ENCODE data around the gene DOCK6. TPM values are rescaled to one million over a fixed set of nuclear protein-coding genes. Genes with fewer than 3 reads are reported as not detected.

The DOCK6 gene
- total RNA-seq, 1 experiment from 2014 or later = 82.4 TPM

DNA sequence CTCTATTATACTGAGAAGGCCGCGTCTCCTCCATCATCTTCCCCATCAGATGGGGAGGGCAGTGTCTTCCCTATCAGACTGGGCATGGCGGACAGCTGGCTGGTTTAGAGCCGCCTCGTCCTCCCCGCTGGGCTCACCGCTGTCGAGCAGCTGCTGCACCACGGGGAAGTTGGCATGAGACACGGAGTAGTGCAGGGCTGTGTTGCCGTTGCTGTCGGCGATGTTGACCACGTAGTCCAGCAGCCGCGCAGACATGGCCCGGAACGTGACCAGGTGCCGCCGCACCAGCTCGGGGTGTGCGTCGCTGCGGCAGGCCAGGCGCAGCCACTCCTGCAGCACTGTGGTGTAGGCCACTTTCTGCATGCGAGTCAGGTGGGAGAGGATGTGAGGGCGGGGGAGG lies 88.0 kb downstream of the DOCK6 start:
- TF ChIP-seq POLR2AphosphoS5 (IDR thresholded peaks at IDR 0.05; ENCODE audit: low read depth, low read length) (no peak), ZFX (IDR thresholded peaks at IDR 0.05) (no peak), MAX (IDR thresholded peaks at IDR 0.05) (no peak), ELF1 (IDR thresholded peaks at IDR 0.05; ENCODE audit: borderline replicate concordance, low read depth) (no peak), JUND (IDR thresholded peaks at IDR 0.05) (no peak), EZH2phosphoT487 (IDR thresholded peaks at IDR 0.05; ENCODE audit: borderline replicate concordance) (no peak), ZBTB33 (IDR thresholded peaks at IDR 0.05; ENCODE audit: extremely low read depth, insufficient replicate concordance, low read length) (no peak), SP1 (IDR thresholded peaks at IDR 0.05; ENCODE audit: low read depth) (no peak), ATF3 (IDR thresholded peaks at IDR 0.05) (no peak), EZH2 (IDR thresholded peaks at IDR 0.05) (no peak), SRF (IDR thresholded peaks at IDR 0.05; ENCODE audit: low read depth) (no peak), YY1 (IDR thresholded peaks at IDR 0.05; ENCODE audit: extremely low read depth, insufficient replicate concordance, low read depth, low read length) (no peak), RAD21 (IDR thresholded peaks at IDR 0.05; ENCODE audit: low read depth) (no peak), TCF7L2 (IDR thresholded peaks at IDR 0.05; ENCODE audit: borderline replicate concordance, extremely low read depth, insufficient read depth, insufficient read length) (no peak), POLR2A (IDR thresholded peaks at IDR 0.05; ENCODE audit: borderline replicate concordance, extremely low read depth, insufficient read depth, insufficient read length) (no peak), CEBPB (IDR thresholded peaks at IDR 0.05; ENCODE audit: low read depth) (no peak), FOSL1 (IDR thresholded peaks at IDR 0.05; ENCODE audit: low read depth) (no peak)
- TF ChIP-seq, protein P1, sequence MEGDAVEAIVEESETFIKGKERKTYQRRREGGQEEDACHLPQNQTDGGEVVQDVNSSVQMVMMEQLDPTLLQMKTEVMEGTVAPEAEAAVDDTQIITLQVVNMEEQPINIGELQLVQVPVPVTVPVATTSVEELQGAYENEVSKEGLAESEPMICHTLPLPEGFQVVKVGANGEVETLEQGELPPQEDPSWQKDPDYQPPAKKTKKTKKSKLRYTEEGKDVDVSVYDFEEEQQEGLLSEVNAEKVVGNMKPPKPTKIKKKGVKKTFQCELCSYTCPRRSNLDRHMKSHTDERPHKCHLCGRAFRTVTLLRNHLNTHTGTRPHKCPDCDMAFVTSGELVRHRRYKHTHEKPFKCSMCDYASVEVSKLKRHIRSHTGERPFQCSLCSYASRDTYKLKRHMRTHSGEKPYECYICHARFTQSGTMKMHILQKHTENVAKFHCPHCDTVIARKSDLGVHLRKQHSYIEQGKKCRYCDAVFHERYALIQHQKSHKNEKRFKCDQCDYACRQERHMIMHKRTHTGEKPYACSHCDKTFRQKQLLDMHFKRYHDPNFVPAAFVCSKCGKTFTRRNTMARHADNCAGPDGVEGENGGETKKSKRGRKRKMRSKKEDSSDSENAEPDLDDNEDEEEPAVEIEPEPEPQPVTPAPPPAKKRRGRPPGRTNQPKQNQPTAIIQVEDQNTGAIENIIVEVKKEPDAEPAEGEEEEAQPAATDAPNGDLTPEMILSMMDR (IDR thresholded peaks at IDR 0.05 in 2 of 3, conservative IDR thresholded peaks at IDR 0.05 in 1 of 3; ENCODE audit: borderline replicate concordance in 1 of 3, insufficient read depth in 1 of 3, low read depth in 2 of 3, low read length in 2 of 3) = no peak
- Histone ChIP-seq H3K79me2 (ENCODE audit: insufficient read depth, low read length) (no peaks in the 10 kb centered on the region), H3K4me1 (ENCODE audit: control insufficient read depth in 1 of 2, insufficient read depth in 2 of 2, low read length in 2 of 2) (peaks cover 0 to 3% of the 10 kb centered on the region in 2 experiments; a peak in 1 of 4 replicates), H3K9me2 (ENCODE audit: insufficient read depth) (no peaks in the 10 kb centered on the region), H3K27me3 (ENCODE audit: insufficient read depth, low read length) (no peaks in the 10 kb centered on the region), H3K4me3 (replicated peaks in 1 of 2; ENCODE audit: low read depth in 1 of 2, low read length in 2 of 2) (no peak overlapping the region), H2AFZ (ENCODE audit: low read depth, low read length, poor library complexity, severe bottlenecking) (no peak overlapping the region), H4K20me1 (ENCODE audit: insufficient read depth) (no peaks in the 10 kb centered on the region), H3K4me2 (ENCODE audit: low read length) (no peak overlapping the region), H3K27ac (ENCODE audit: low read depth, low read length) (no peak overlapping the region), H3K36me3 (ENCODE audit: control insufficient read depth in 1 of 2, insufficient read depth in 2 of 2, low read length in 2 of 2) (peaks cover 0 to 20% of the 10 kb centered on the region in 2 experiments; a peak in 2 of 4 replicates), H3K9ac (ENCODE audit: low read length) (no peak overlapping the region), H3K9me3 (ENCODE audit: control insufficient read depth in 1 of 2, insufficient read depth in 1 of 2, low read depth in 1 of 2, low read length in 2 of 2) (no peaks in the 10 kb centered on the region)
- CTCF ChIA-PET = no interaction called here
- RAD21 ChIA-PET (ENCODE audit: low non-redundant PET in 1 of 2, low total read pairs in 2 of 2, uncharacterized antibody in 2 of 2, unreplicated experiment in 2 of 2) = no interaction called here
- no TSS peak for BruUV-seq (replicated peaks)
- DNase-seq (ENCODE audit: low read depth, low spot score) (no peak), ATAC-seq (no peak)
- POLR2A ChIA-PET = no interaction called here
- intact Hi-C loops (cut with micrococcal nuclease) = no loop called here
